Activated CD8-positive, alpha-beta T cell treated with anti-CD3 and anti-CD28 coated beads for 36 hours (primary cell): Measurements from ENCODE around the gene OCA2. TPM values are rescaled to one million over a fixed set of nuclear protein-coding genes. Genes with fewer than 3 reads are reported as not detected.
"Not testable (repeated sequence)": the region's sequence is repeated elsewhere in the genome, so short reads cannot be mapped to it uniquely, and the experiment has no call there.

ENCODE experiments used
- ATAC-seq: fragments of 200-7000 bp; cut with Tn5 transposase; one replicate; pipeline ENCODE4 v1.10.0; 2021; ENCODE audit warnings: mild to moderate bottlenecking, moderate library complexity
- CTCF ChIA-PET: fragments of 350-600 bp; sonication (Branson Sonifier 250); formaldehyde crosslinking; loops from one replicate; lab custom pipeline; 2021; ENCODE audit warnings: antibody characterized with exemption; lab: Charles Lee
- POLR2A ChIA-PET: fragments of 350-600 bp; sonication (Branson Sonifier 250); formaldehyde crosslinking; loops from one replicate; lab custom pipeline; 2021; ENCODE audit warnings: antibody characterized with exemption; lab: Charles Lee
- DNase-seq: peaks from one replicate; pipeline ENCODE4 v3.0.0-alpha.2; 2020
- H3K27ac Mint-ChIP-seq: one replicate; pipeline ENCODE4 v1.8.0; 2021; ENCODE audit warnings: mild to moderate bottlenecking, mixed read lengths
- H3K27me3 Mint-ChIP-seq: one replicate; pipeline ENCODE4 v1.8.0; 2021; ENCODE audit warnings: mixed read lengths
- H3K36me3 Mint-ChIP-seq: one replicate; pipeline ENCODE4 v1.8.0; 2021; ENCODE audit warnings: low read depth, mixed read lengths
- H3K4me1 Mint-ChIP-seq: one replicate; pipeline ENCODE4 v1.8.0; 2021; ENCODE audit warnings: low read depth, mixed read lengths
- H3K4me3 Mint-ChIP-seq: one replicate; pipeline ENCODE4 v1.8.0; 2021; ENCODE audit warnings: mild to moderate bottlenecking, moderate library complexity, mixed read lengths
- H3K9me3 Mint-ChIP-seq: one replicate; pipeline ENCODE4 v1.8.0; 2021; ENCODE audit warnings: mixed read lengths
- CTCF ChIP-seq: fragments of 200-600 bp; IDR thresholded peaks from one replicate; pipeline ENCODE4 v1.8.0; 2022; ENCODE audit warnings: antibody characterized with exemption, mild to moderate bottlenecking
- intact Hi-C: fragments of 100-400 bp; cut with micrococcal nuclease; formaldehyde crosslinking; loops from one replicate; pipeline ENCODE4 v1.10.0; 2022
- total RNA-seq, 2 experiments: library from RNA; stranded (reverse); gene quantifications; one replicate each; pipeline ENCODE4 v1.2.3, GENCODE V29; 2021

Gene OCA2
- total RNA-seq, 2 experiments from 2014 or later: not detected

GRCh38 chr15:27961801-27962200, 137.3 kb downstream of the OCA2 start:
- H3K27ac Mint-ChIP-seq: no peak overlapping the region
- H3K4me3 Mint-ChIP-seq: no peak overlapping the region
- no peaks in the 10 kb centered on the region for H3K4me1 Mint-ChIP-seq
- DNase-seq (no peak), ATAC-seq (no peak)
- no peak for TF ChIP-seq CTCF
- no peaks in the 10 kb centered on the region for H3K9me3 Mint-ChIP-seq
- no peaks in the 10 kb centered on the region for H3K27me3 Mint-ChIP-seq
- H3K36me3 Mint-ChIP-seq: no peaks in the 10 kb centered on the region
- POLR2A ChIA-PET: no interaction called here
- intact Hi-C loops: no loop called here
- CTCF ChIA-PET: no interaction called here

GRCh38 chr15:27958911-27959578, 140.1 kb downstream of the OCA2 start:
- TF ChIP-seq CTCF: no peak
- intact Hi-C loops: no loop called here
- H3K27me3 Mint-ChIP-seq: no peaks in the 10 kb centered on the region
- no peaks in the 10 kb centered on the region for H3K4me1 Mint-ChIP-seq
- DNase-seq: no peak
- no peak for ATAC-seq
- no peaks in the 10 kb centered on the region for H3K36me3 Mint-ChIP-seq
- ChIA-PET POLR2A (no interaction called here), CTCF (no interaction called here)
- H3K27ac Mint-ChIP-seq: no peak overlapping the region
- no peaks in the 10 kb centered on the region for H3K9me3 Mint-ChIP-seq
- H3K4me3 Mint-ChIP-seq: no peak overlapping the region

GRCh38 chr15:27956285-27956684, 142.8 kb downstream of the OCA2 start:
- no peaks in the 10 kb centered on the region for H3K4me1 Mint-ChIP-seq
- no peak for TF ChIP-seq CTCF

GRCh38 chr15:27955087-27955486, 144.0 kb downstream of the OCA2 start:
- ChIA-PET POLR2A (no interaction called here), CTCF (no interaction called here)
- no peaks in the 10 kb centered on the region for H3K36me3 Mint-ChIP-seq
- H3K4me1 Mint-ChIP-seq: no peaks in the 10 kb centered on the region
- H3K4me3 Mint-ChIP-seq: no peak overlapping the region
- intact Hi-C loops: no loop called here
- DNase-seq (no peak), ATAC-seq (no peak)
- TF ChIP-seq CTCF: no peak
- no peaks in the 10 kb centered on the region for H3K9me3 Mint-ChIP-seq
- H3K27ac Mint-ChIP-seq: no peak overlapping the region
- no peaks in the 10 kb centered on the region for H3K27me3 Mint-ChIP-seq

More at GRCh38 chr15:27956285-27956684, 142.8 kb downstream of the OCA2 start:
- Mint-ChIP-seq H3K36me3 (no peaks in the 10 kb centered on the region), H3K27ac (no peak overlapping the region), H3K9me3 (no peaks in the 10 kb centered on the region), H3K4me3 (no peak overlapping the region), H3K27me3 (no peaks in the 10 kb centered on the region)
- ATAC-seq (no peak), DNase-seq (no peak)
- CTCF ChIA-PET: no interaction called here
- intact Hi-C loops: no loop called here
- POLR2A ChIA-PET: no interaction called here

- DNase-seq, H3K9me3 Mint-ChIP-seq, POLR2A ChIA-PET, H3K36me3 Mint-ChIP-seq, ATAC-seq, H3K4me3 Mint-ChIP-seq, H3K27ac Mint-ChIP-seq, CTCF ChIA-PET, H3K4me1 Mint-ChIP-seq, H3K27me3 Mint-ChIP-seq, intact Hi-C loops: not testable (repeated sequence)
Observed at GRCh38 chr15:27952593-27952992, 146.5 kb downstream of the OCA2 start.
